Activated T-helper 1 cell treated with anti-CD3 and anti-CD28 coated beads, Interleukin-2, amount 50 U/mL, for 16 hours (primary cell): ENCODE results near the gene PMAIP1.
"Not testable (repeated sequence)": the region's sequence is repeated elsewhere in the genome, so short reads cannot be mapped to it uniquely, and the experiment has no call there.

Source experiments
- DNase-seq, 2 donors: peaks; one replicate each; pipeline ENCODE4 v3.0.0-alpha.2; 2020; ENCODE audit warnings: low read depth in 1 of 2, low spot score in 1 of 2

The PMAIP1 gene

GRCh38 chr18:59899298-59900221, at the start of gene PMAIP1:
Gene PMAIP1, plus strand, starts transcription at chr18:59899996. Its CDS starts 182 bp downstream, at chr18:59900178.
- peak; percentile 72 to 80 for DNase-seq

DNA sequence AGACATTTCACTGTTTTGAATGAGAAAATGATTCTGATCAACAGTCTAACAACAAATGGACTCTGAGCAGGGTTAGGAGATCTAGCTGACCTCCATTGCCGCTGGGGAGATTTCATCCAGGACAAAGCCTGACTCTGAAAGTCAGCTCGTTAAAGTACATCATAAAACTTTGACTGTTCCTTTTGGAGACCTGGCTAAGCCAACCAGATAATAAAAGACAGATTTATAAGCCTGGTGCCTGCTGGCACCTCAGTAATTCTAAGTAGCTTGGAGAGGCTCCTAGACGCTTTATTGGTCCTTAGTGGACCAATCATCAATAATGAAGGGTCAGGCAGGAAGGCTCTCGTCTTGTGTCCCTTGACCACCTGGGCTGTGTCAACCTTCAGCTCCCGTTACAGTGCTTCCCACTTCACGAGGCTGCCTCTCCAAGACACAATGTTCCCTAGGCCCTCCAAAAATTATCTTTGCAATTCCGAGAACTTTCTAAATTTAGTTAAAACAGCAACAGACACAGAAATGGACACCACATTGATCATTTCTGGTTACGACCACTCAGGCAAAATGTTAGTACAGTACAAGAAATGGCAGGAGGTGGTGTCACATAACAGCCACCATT, 47.9 kb upstream of the PMAIP1 start:
- no peak for DNase-seq

DNA sequence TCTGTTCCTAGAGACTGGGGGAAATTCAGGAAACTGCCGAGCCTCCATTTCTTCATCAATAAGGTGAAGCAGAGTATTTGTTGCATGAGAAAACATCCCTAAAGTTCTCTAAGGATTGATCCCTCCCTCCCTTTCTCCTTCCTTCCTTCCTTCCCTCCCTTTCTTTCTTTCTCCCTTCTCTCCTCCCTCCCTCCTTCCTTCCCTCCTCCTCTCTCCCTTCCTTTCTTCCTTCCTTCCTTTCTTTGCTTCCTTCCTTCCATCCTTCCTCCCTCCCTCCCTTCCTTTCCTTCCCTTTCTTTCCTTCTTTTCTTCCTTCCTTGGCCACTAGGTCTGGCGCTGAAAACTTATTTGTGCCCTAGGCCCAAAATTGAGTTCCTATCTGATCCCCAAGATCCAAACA, 47.2 kb upstream of the PMAIP1 start:
- no peak for DNase-seq

GRCh38 chr18:59853380-59853779, 46.4 kb upstream of the PMAIP1 start:
- DNase-seq: no peak

DNA sequence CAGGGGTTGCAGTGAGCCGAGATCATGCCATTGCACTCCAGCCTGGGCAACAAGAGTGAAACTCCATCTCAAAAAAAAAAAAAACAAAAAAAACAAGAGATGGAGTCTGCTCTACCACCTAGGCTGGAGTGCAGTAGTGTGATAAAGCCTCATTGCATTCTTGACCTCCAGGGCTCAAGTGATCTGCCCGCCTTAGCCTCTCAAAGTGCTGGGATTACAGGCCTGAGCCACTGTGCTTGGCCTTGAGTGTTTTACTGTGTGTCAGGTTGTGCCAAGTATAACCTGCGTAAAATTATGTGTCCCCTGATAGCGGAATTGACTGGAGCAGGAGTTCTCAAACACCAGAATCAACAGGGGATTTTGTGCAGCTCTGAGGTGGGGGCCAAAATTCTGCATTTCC, 45.8 kb upstream of the PMAIP1 start:
- not testable (repeated sequence) for DNase-seq

GRCh38 chr18:59861009-59861408, 38.8 kb upstream of the PMAIP1 start:
- no peak for DNase-seq

- no peak for DNase-seq
Measured at GRCh38 chr18:59861963-59862819, 37.6 kb upstream of the PMAIP1 start.

GRCh38 chr18:59865241-59865986, 34.4 kb upstream of the PMAIP1 start:
- DNase-seq: no peak

DNA sequence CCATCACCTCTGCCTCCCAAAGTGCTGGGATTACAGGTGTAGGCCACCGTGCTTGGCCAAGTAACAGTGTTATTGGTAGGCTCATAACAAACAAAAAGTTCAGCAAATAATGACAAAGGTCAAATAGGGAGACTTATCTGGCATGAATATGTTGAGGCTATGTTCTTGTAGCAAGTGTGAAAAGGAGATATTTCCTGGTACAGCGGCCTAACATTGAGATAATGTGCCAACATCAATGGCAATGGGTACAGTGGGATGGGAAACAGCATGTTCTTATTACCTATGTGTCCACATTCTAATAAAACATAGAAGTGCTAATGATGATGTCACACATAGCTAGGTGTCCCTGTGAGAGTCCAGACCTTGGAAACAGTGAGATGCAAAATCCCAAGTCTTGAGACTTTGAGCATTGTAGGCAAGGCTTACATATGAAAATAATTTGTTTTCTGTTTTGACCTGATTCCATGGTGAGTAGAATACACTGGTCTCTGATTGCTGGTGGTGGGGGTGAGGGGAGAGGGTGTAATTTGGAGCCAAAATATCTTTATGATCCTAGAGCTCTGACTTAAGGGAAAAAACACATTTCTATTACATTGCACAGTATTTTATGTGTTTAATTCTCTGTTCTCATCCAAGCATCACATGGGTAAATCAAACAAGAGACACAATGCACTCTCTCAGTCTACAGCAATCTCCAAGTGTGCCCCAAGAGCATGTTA, 33.1 kb upstream of the PMAIP1 start:
- DNase-seq: no peak

- no peak for DNase-seq
Measured at GRCh38 chr18:59867337-59868104, 32.3 kb upstream of the PMAIP1 start.

GRCh38 chr18:59870623-59871130, 29.1 kb upstream of the PMAIP1 start:
- no peak for DNase-seq

DNA sequence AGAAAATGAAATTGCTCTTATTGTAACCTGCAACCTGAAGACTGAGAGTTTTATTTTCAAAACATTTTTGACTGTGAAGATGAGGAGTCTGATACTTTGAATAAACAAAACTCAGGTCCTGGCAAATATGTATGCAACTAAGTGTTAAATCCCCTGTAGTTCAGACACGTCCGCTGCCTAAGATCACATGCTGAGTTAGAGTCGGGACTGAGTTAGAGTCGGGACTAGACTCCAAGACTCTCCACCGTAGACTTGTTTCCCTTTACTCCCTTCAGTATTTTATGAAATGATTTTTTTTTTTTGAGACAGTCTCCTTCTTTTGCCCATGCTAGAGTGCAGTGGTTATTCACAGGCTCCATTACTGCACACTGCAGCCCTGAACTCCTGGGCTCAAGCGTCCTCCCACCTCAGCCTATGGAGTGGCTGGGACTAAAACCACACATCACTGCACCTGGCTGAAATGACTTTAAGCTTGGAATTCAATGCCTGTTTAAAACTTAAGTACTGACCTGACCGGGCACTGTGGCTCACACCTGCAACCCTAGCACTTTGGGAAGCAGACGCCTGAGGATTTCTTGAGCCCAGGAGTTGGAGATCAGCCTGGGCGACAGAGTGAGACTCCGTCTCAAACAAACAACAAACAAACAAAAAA, 28.0 kb upstream of the PMAIP1 start:
- DNase-seq: no peak

DNA sequence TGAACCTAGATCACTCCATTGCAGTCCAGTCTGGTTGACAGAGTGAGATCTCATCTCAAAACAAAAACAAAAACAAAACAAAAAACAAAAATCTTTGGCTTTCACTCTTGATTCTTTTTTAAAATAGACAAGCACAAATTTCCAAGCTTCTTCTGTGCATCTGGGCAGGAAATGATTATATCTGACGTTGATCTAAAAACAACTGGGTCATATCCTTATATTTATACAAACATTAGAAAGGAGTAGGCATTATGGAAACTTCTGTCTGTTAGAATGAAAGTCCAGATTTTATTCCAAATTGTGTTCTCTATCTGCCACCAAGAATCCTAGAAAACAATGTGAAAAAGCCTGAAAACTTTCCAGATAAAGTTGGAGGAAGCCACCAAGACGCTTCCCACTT, 26.2 kb upstream of the PMAIP1 start:
- no peak for DNase-seq

DNA sequence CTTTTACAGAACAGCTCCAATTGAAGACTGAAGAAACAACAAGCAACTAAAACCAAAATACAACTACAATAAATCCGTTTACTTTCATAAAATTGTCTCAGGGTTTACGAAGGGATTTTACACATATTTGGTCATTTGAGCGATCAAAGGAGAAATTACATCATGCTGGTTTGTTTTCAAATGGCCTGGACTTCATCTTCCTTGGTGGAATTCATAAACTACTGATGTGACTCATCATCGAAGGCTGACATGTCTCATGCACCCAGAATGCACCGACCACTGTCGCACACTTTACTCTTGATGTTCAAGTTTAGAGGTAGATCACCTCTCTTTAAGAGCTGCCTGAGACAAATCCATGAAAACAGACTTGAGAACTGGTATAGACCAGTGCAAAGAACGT, 25.6 kb upstream of the PMAIP1 start:
- no peak for DNase-seq

DNA sequence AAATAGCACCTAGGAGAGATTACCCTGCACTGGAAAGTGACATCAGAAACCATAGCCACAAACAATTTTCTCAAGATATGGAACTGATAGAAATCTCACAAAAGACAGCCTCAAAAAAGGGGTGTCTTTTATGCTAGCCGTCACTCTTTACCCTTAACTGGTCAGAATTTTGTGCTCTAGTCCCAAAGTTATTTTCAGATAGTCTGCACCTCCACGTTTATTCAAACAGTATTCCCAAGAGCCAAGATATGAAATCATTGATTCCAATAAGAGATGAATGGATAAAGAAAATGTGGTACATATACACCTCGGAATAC, 23.5 kb upstream of the PMAIP1 start:
- DNase-seq: no peak

DNA sequence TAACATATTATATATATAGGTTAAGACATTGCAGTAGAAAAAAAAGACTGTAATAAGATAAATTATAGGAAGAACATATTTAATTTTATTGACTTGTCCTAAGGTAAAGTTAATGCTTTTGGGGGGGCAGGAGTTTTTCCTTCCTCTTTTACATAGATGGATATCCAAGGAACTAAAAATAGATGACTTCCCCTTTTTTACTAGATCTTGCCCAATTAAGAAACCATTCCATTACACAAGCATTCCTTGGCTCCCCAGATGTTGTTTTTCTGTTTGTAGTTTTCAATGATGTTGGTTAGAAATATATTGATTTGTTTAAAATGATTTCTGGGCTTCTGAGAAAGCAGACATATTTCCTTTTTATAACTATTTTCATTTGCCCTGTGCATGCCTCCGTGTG, 22.4 kb upstream of the PMAIP1 start:
- no peak for DNase-seq

DNA sequence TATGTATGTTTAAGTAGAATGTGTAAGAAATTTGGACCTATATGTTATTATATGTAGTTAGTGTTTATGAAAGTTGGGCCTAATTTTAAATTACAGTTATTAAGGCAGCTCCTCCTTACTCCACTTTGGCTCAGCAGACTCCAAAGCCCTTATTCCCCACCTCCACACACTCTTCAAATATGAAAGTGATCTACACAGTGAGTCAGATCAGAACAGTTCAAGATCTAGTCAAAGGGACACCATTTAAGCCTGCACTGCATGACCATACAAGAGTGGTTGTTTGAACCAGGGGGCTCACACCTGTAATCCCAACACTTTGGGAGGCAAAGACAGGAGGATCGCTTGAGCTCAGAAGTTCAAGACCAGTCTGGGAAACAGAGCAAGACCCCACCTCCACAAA, 21.2 kb upstream of the PMAIP1 start:
- DNase-seq: no peak

- DNase-seq: no peak
Measured at GRCh38 chr18:59881728-59882656, 17.8 kb upstream of the PMAIP1 start.
